ENCODE measurements around the gene TNS3. TPM values are rescaled to one million over a fixed set of nuclear protein-coding genes. Genes with fewer than 3 reads are reported as not detected.

The TNS3 gene
- total and polyA plus RNA-seq, 2 of the 13 experiments (the other 11 are each of a cell fraction or from before 2014, with no cell fraction given) = 52.9 to 55.7 TPM

- TF ChIP-seq SIX4 (CRISPR knock-in tag; IDR thresholded peaks at IDR 0.05) = 0 out of 2 replicates have a peak, but pooled peaks have one; percentile 6
- TF ChIP-seq SP5 (CRISPR knock-in tag; IDR thresholded peaks at IDR 0.05; ENCODE audit: borderline replicate concordance, low read depth) = peak; percentile 47; the same call in 1 of the 2 replicates
- peak; percentile 64 for TF ChIP-seq ARNTL (CRISPR knock-in tag; IDR thresholded peaks at IDR 0.05)
- peak; percentile 73; the same call in 1 of the 2 replicates for TF ChIP-seq HNF4G (IDR thresholded peaks at IDR 0.05; ENCODE audit: borderline replicate concordance, low read depth, low read length)
- peak; percentile 79; the same call in 1 of the 2 replicates for TF ChIP-seq HNF4G (CRISPR knock-in tag; IDR thresholded peaks at IDR 0.05; ENCODE audit: borderline replicate concordance, low read depth)
- no peak for TF ChIP-seq MTERF4 (CRISPR knock-in tag; IDR thresholded peaks at IDR 0.05)
- peak; percentile 87 for TF ChIP-seq SALL1 (CRISPR knock-in tag; IDR thresholded peaks at IDR 0.05)
- TF ChIP-seq FOXP4 (CRISPR knock-in tag; IDR thresholded peaks at IDR 0.05) = peak; percentile 70; the same call in 1 of the 2 replicates
- 0 out of 2 replicates have a peak, but pooled peaks have one; percentile 73 for TF ChIP-seq ZBTB43 (CRISPR knock-in tag; conservative IDR thresholded peaks at IDR 0.05)
- peak; percentile 30; the same call in 1 of the 2 replicates for TF ChIP-seq ZKSCAN8 (CRISPR knock-in tag; IDR thresholded peaks at IDR 0.05; ENCODE audit: borderline replicate concordance)
- TF ChIP-seq ZNF850 (CRISPR knock-in tag; conservative IDR thresholded peaks at IDR 0.05) = no peak
- TF ChIP-seq NONO (IDR thresholded peaks at IDR 0.05) = no peak
- peak; percentile 49; the same call in 1 of the 2 replicates for TF ChIP-seq NONO (CRISPR knock-in tag; conservative IDR thresholded peaks at IDR 0.05)
- peak; percentile 74; the same call in 1 of the 2 replicates for TF ChIP-seq ZNF280D (CRISPR knock-in tag; IDR thresholded peaks at IDR 0.05)
- peak; percentile 93; the same call in 1 of the 2 replicates for TF ChIP-seq IKZF5 (CRISPR knock-in tag; IDR thresholded peaks at IDR 0.05)
- peak; percentile 84 for TF ChIP-seq PITX1 (CRISPR knock-in tag; IDR thresholded peaks at IDR 0.05)
- no peak for TF ChIP-seq ZZZ3 (CRISPR knock-in tag; IDR thresholded peaks at IDR 0.05; ENCODE audit: borderline replicate concordance)
- TF ChIP-seq JUN (CRISPR knock-in tag; IDR thresholded peaks at IDR 0.05) = peak; percentile 81; the same call in 1 of the 2 replicates
- TF ChIP-seq TCF12 (IDR thresholded peaks at IDR 0.05) = no peak
- TF ChIP-seq TCF12 (CRISPR knock-in tag; IDR thresholded peaks at IDR 0.05) = 0 out of 2 replicates have a peak, but pooled peaks have one; percentile 3
- no peak for TF ChIP-seq PHF20 (CRISPR knock-in tag; IDR thresholded peaks at IDR 0.05)
Observed at GRCh38 chr7:47576031-47576865, 5.7 kb downstream of the TNS3 start (continued).

All from HepG2 (cell line).